ENCODE results near the gene NEGR1.

The NEGR1 gene

DNA sequence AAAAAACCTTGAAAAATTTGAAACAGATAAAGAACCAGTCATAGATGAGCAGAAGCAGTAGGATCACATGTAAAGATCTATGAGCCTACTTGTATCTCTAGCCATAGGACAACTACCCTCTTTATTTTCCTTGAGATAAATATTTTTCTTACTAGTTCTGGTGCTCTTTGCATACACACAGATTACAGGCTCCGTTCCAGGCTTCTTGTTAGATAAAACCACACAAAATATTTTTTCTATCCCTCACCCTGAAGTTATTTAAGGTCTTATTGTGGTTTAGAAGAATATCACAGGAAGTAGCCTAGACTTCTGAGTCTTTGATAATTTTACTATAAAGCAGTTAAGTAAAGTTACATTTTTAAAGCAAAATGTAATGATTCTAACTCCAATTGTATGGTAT, 512.2 kb downstream of the NEGR1 start:
- no peak overlapping the region for H3K4me3 ChIP-seq (ENCODE audit: low read depth, low read length)
- TF ChIP-seq CTCF (IDR thresholded peaks at IDR 0.05; ENCODE audit: borderline replicate concordance, insufficient read depth, low read depth, low read length), result no peak

- H3K4me3 ChIP-seq (ENCODE audit: low read depth, low read length), result no peak overlapping the region
- no peak for TF ChIP-seq CTCF (IDR thresholded peaks at IDR 0.05; ENCODE audit: borderline replicate concordance, insufficient read depth, low read depth, low read length)
Measured at GRCh38 chr1:71766748-71767147, 515.6 kb downstream of the NEGR1 start.

- H3K4me3 ChIP-seq (ENCODE audit: low read depth, low read length), result no peak overlapping the region
Measured at GRCh38 chr1:71762514-71763255, 519.7 kb downstream of the NEGR1 start.

DNA sequence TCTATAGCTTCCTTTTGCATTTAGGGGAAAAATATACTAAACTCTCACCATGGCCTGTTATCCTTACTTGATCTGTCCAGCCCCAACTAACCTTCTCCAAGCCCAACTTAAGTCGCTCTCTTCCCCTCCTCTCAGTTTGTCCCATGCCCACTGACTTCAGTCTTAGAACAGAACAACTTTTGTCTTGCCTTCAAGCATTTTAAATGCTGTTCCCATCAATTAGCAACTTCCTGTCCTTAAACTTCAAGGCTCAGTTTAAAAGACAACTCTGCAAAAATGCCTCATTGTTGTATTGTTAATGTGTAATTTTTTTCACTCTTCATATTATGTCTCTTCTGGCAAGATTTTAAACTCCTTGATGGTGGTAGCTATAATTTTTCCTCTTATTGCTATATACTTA, 526.9 kb downstream of the NEGR1 start:
- no peak for TF ChIP-seq CTCF (IDR thresholded peaks at IDR 0.05; ENCODE audit: borderline replicate concordance, insufficient read depth, low read depth, low read length)
- H3K4me3 ChIP-seq (ENCODE audit: low read depth, low read length), result no peak overlapping the region

More at GRCh38 chr1:71762514-71763255, 519.7 kb downstream of the NEGR1 start:
- TF ChIP-seq CTCF (IDR thresholded peaks at IDR 0.05; ENCODE audit: borderline replicate concordance, insufficient read depth, low read depth, low read length), result no peak

DNA sequence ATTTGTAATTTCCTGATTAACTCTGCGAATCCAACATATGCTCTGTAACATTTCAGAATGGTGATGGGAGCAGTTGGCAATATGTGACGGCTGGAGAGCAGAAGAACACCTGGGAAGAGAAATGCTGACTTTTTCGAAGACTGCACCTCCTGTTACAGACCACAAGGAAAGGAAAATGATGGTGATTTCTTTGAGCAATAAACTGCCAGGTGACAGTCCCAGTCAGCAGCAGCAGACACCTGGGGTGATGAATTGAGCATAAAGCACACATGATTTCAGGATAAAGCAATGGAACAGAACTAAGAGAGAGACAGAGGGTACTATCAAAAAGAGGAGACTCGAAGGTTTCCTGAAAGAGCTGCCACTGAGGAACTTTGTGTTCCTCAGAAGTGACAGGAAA, 528.6 kb downstream of the NEGR1 start:
- no peak overlapping the region for H3K4me3 ChIP-seq (ENCODE audit: low read depth, low read length)
- TF ChIP-seq CTCF (IDR thresholded peaks at IDR 0.05; ENCODE audit: borderline replicate concordance, insufficient read depth, low read depth, low read length), result no peak

DNA sequence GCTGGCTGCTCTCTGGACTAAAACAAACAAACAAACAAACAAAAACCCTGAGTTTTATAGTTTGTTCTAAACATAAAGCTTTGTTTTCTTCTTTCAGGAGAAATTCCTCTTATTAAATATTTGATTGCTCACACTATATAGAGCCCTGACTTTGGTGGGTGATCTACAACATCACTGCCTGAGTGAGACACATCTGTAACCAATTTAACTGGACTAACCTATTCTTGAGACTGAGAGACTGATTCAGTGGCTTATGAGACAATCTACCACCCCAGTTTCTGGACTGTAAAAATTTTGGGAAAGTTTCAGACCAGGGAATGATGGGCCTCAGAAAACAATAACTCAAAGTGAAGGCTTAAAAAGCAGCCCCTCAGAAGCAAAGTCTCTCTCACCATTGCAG, 537.0 kb downstream of the NEGR1 start:
- H3K4me3 ChIP-seq (ENCODE audit: low read depth, low read length), result no peak overlapping the region
- TF ChIP-seq CTCF (IDR thresholded peaks at IDR 0.05; ENCODE audit: borderline replicate concordance, insufficient read depth, low read depth, low read length), result no peak

GRCh38 chr1:71743862-71744261, 538.5 kb downstream of the NEGR1 start:
- no peak for TF ChIP-seq CTCF (IDR thresholded peaks at IDR 0.05; ENCODE audit: borderline replicate concordance, insufficient read depth, low read depth, low read length)
- H3K4me3 ChIP-seq (ENCODE audit: low read depth, low read length), result no peak overlapping the region
